Body of pancreas (tissue), 4 donors: ENCODE data around the gene PEF1.

Source experiments
- CTCF ChIP-seq, 7 experiments: fragments of 450-650 bp in 4 of 7; fragments of 200-600 bp in 3 of 7; sonication (generic) in 3 of 7; IDR thresholded peaks; one replicate each; pipeline ENCODE4 v1.5.1; 2016 to 2019; ENCODE audit warnings: antibody characterized with exemption in 7 of 7
- POLR2A ChIP-seq, 3 donors: fragments of 450-650 bp; IDR thresholded peaks; one replicate each; pipeline ENCODE4 v1.6.1; 2016; ENCODE audit warnings: antibody characterized with exemption in 3 of 3, mild to moderate bottlenecking in 2 of 3

DNA sequence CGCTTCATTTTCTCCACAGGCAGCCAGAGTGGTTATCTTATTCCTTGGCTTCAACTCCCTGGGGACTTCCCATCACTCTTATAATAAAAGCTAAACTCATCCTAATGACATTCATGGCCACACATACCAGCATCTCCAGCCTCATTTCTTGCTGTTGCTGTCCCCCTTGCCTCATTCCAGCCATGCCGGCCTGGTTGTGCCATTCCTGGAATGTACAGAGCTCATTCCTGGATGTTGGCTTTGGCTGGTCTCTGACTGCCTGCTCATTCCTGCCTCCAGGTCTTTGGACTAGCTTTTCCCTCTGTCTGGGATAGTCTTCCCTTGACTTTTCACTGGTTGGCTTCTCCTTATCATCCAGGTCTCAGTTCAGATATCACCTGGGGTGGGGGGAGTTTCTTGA, 2.4 kb upstream of the PEF1 start:
- no peak for TF ChIP-seq CTCF (IDR thresholded peaks at IDR 0.05)
- TF ChIP-seq POLR2A (IDR thresholded peaks at IDR 0.05): no peak
